Measurements from ENCODE around the gene TRAPPC3. TPM values are rescaled to one million over a fixed set of nuclear protein-coding genes. Genes with fewer than 3 reads are reported as not detected.

The TRAPPC3 gene
- total RNA-seq, 1 experiment from 2014 or later: 52.7 TPM

DNA sequence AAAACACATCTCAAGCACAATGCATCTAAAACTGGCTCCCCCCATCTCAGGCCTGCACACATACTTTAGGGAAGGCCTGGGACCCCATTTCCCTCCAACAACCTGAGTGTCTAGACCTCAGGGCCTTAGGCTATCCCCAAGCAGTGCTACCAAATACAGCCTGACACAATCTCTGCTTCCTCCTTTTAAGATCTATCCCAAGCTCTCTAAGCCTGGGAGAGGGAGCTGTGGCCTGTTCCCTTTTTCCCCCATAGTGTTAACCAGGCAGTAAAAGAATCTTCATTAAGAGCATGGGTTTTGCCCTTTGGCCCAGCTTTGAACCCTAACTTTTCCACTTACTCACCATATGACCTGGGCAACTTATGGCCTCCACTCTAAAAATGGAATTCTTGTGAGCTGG lies 13.5 kb downstream of the TRAPPC3 start:
- Histone ChIP-seq H2BK5ac (ENCODE audit: insufficient read length, low read length) (no peak overlapping the region), H2BK120ac (ENCODE audit: low read depth, low read length, poor library complexity, severe bottlenecking) (no peak overlapping the region), H3K23me2 (ENCODE audit: insufficient read length, low read depth, low read length, poor library complexity, severe bottlenecking) (no peaks in the 10 kb centered on the region), H2BK12ac (ENCODE audit: insufficient read length, low read depth, low read length) (no peak overlapping the region), H3K27me3 (ENCODE audit: insufficient read depth, low read length) (no peaks in the 10 kb centered on the region), H2BK20ac (ENCODE audit: low read depth, low read length, poor library complexity, severe bottlenecking) (no peak overlapping the region), H4K91ac (ENCODE audit: insufficient read length, low read depth, low read length) (no peak overlapping the region), H4K20me1 (ENCODE audit: control insufficient read depth, insufficient read depth, insufficient read length) (no peaks in the 10 kb centered on the region), H3K9me3 (ENCODE audit: control insufficient read depth, low read depth, low read length) (no peaks in the 10 kb centered on the region), H2AFZ (ENCODE audit: low read length) (no peak overlapping the region), H3K14ac (ENCODE audit: insufficient read depth, low read length) (no peak overlapping the region), H3K79me1 (ENCODE audit: insufficient read depth, low read depth, low read length, poor library complexity, severe bottlenecking) (no peaks in the 10 kb centered on the region), H3K56ac (ENCODE audit: insufficient read length, low read depth, low read length) (no peak overlapping the region), H3T11ph (ENCODE audit: low read length) (no peak overlapping the region), H3K27ac (ENCODE audit: insufficient read length, low read depth, low read length) (no peak overlapping the region), H2BK15ac (ENCODE audit: low read depth, low read length) (no peak overlapping the region), H3K4me1 (ENCODE audit: insufficient read depth, low read length) (0 out of 2 replicates have a peak, but pooled peaks cover 2% of the 10 kb centered on the region), H3K79me2 (ENCODE audit: insufficient read depth, low read length) (no peaks in the 10 kb centered on the region), H3K23ac (ENCODE audit: insufficient read length, low read depth, low read length) (no peak overlapping the region), H3K18ac (ENCODE audit: insufficient read length, low read depth, low read length) (no peak overlapping the region), H3K4me2 (ENCODE audit: insufficient read depth, insufficient read length, low read length) (no peak overlapping the region), H2AK5ac (ENCODE audit: insufficient read length, low read length) (no peak overlapping the region), H3K9ac (ENCODE audit: extremely low read depth, insufficient read length, low read length) (no peak overlapping the region), H4K5ac (ENCODE audit: insufficient read length, low read depth, low read length) (no peak overlapping the region), H3K4ac (ENCODE audit: low read depth, low read length) (no peak overlapping the region), H4K8ac (replicated peaks; ENCODE audit: insufficient read length, low read depth, low read length) (no peak overlapping the region)
- Mint-ChIP-seq H3K27me3 (ENCODE audit: low read depth) (no peaks in the 10 kb centered on the region), H3K9me3 (no peaks in the 10 kb centered on the region), H3K4me1 (peaks cover 6 to 12% of the 10 kb centered on the region in 2 experiments), H3K27ac (peak overlapping the region in 2 of 3 experiments; percentile 28 to 45; a peak in 2 of 7 replicates), H3K36me3 (ENCODE audit: insufficient read depth in 1 of 3, low read depth in 3 of 3) (peaks cover 6 to 36% (median 17%) of the 10 kb centered on the region in 3 experiments; a peak in 6 of 7 replicates), H3K4me3 (no peak overlapping the region)
- DNase-seq: no peak
- no peak for TF ChIP-seq CTCF (conservative IDR thresholded peaks at IDR 0.05)
